Spleen (tissue), 11 donors: ENCODE measurements around the gene DCHS2. TPM values are rescaled to one million over a fixed set of nuclear protein-coding genes. Genes with fewer than 3 reads are reported as not detected.

Experiments
- DNase-seq: peaks from one replicate; pipeline ENCODE4 v3.0.0-alpha.2; 2020
- H3K27ac ChIP-seq, 8 donors: fragments of 200-600 bp; sonication (generic) in 7 of 8; 1 replicate in 4 of 8; 2 replicates in 4 of 8; pipeline versions ENCODE4 v1.5.0 to v1.8.0; 2016 to 2021; ENCODE audit warnings: inconsistent platforms in 4 of 8, mild to moderate bottlenecking in 4 of 8, moderate library complexity in 1 of 8
- H3K27me3 ChIP-seq, 7 donors: fragments of 200-600 bp; sonication (generic) in 6 of 7; replicated peaks in 1 of 7; 1 replicate in 4 of 7; 2 replicates in 3 of 7; pipeline versions ENCODE4 v1.5.0 to v1.8.0; 2016 to 2021; ENCODE audit warnings: inconsistent platforms in 3 of 7, mild to moderate bottlenecking in 1 of 7
- H3K36me3 ChIP-seq, 6 donors: fragments of 200-600 bp; sonication (generic) in 5 of 6; 1 replicate in 4 of 6; 2 replicates in 2 of 6; pipeline versions ENCODE4 v1.5.0 to v1.8.0; 2016 to 2021; ENCODE audit warnings: inconsistent platforms in 2 of 6
- H3K4me1 ChIP-seq, 6 donors: fragments of 200-600 bp; sonication (generic) in 5 of 6; 1 replicate in 3 of 6; 2 replicates in 3 of 6; pipeline versions ENCODE4 v1.5.0 to v1.8.0; 2016 to 2021; ENCODE audit warnings: inconsistent platforms in 3 of 6
- H3K4me3 ChIP-seq, 8 donors: fragments of 200-600 bp; sonication (generic) in 7 of 8; 1 replicate in 4 of 8; 2 replicates in 4 of 8; pipeline versions ENCODE4 v1.5.0 to v1.8.0; 2016 to 2021; ENCODE audit warnings: inconsistent platforms in 4 of 8, mild to moderate bottlenecking in 4 of 8, moderate library complexity in 2 of 8
- H3K9me3 ChIP-seq, 8 donors: fragments of 200-600 bp; sonication (generic) in 7 of 8; 1 replicate in 4 of 8; 2 replicates in 4 of 8; pipeline versions ENCODE4 v1.5.0 to v1.8.0; 2016 to 2021; ENCODE audit warnings: inconsistent platforms in 4 of 8
- CTCF ChIP-seq, 11 experiments: fragments of 200-600 bp in 7 of 11; fragments of 450-650 bp in 4 of 11; sonication (generic) in 4 of 11; IDR thresholded peaks in 8 of 11; conservative IDR thresholded peaks in 3 of 11; 1 replicate in 7 of 11; 2 replicates in 4 of 11; pipeline versions ENCODE4 v1.4.0 to v1.8.0; 2016 to 2021; ENCODE audit warnings: antibody characterized with exemption in 11 of 11, inconsistent platforms in 4 of 11, mild to moderate bottlenecking in 1 of 11
- POLR2A ChIP-seq, 3 donors: fragments of 450-650 bp; IDR thresholded peaks; one replicate each; pipeline ENCODE4 v1.5.1; 2017; ENCODE audit warnings: antibody characterized with exemption in 3 of 3, mild to moderate bottlenecking in 1 of 3
- POLR2AphosphoS5 ChIP-seq, 3 donors: sonication (generic); formaldehyde crosslinking; IDR thresholded peaks; one replicate each; pipeline ENCODE4 v1.5.1; 2017; ENCODE audit warnings: antibody characterized with exemption in 3 of 3
- WGBS, 5 donors: extraction: QIAGEN DNeasy Blood & Tissue Kit in 3 of 5; methylation state at CpG; one replicate each; pipeline versions ENCODE4 v1.1.5 to v1.1.7; 2013 to 2018; 5-methylcytosine and 5-hydroxymethylcytosine counted together
- intact Hi-C: fragments of 100-400 bp; cut with DNase I; formaldehyde crosslinking; loops from one replicate; pipeline ENCODE4 v1.15.0; 2023; ENCODE audit warnings: low total_unique reads
- polyA plus RNA-seq, 3 donors: library from polyadenylated mRNA; stranded (reverse); fragments of 200-250 nt; gene quantifications; one replicate each; pipeline ENCODE4 v1.2.1, GENCODE V29; 2013
- total RNA-seq, 7 donors: library from RNA; depleted of rRNA in 3 of 7; stranded (reverse); fragments of >200 nt in 3 of 7; fragmentation: NEBNext Ultra II Directional in 4 of 7; extraction: Animal tissue kit (Norgen Biotek cat#: 25700) in 4 of 7; gene quantifications; one replicate each; pipeline versions ENCODE4 v1.1.0 to v1.2.1, GENCODE V29; 2016 to 2021
- donor health status: healthy with polysubstance abuse.
- donor health status: DM: no; HTN: no; CAD: no; lungs with moderate emphysema.
- donor health status: DM: no; HTN: no; CAD: no.
- donor health status: Bipolar disorder and iron deficiency.
- donor health status: healthy.
- donor health status: DM: no; HTN: no; CAD: no.
- donor health status: DM: yes; HTN: yes; CAD: no.

DCHS2 gene
- total and polyA plus RNA-seq, 10 donors, result under 0.01 to 0.55 (median 0.05) TPM; not detected in 1

GRCh38 chr4:154456240-154456639, 35.4 kb downstream of the DCHS2 start:
- H3K27me3 ChIP-seq, result no peaks in the 10 kb centered on the region
- H3K4me1 ChIP-seq, result no peaks in the 10 kb centered on the region
- intact Hi-C loops, result no loop called here
- 49 to 84% (median 77%) methylated on average over 6 of the region's 6 CpGs for WGBS, 5 donors
- peaks cover 0 to 8% (median 0%) of the 10 kb centered on the region in 8 donors for H3K9me3 ChIP-seq
- H3K27ac ChIP-seq, result no peak overlapping the region
- H3K36me3 ChIP-seq, result no peaks in the 10 kb centered on the region
- H3K4me3 ChIP-seq, result no peak overlapping the region
- no peak for TF ChIP-seq POLR2AphosphoS5 (IDR thresholded peaks at IDR 0.05)
- no peak for DNase-seq

- Histone ChIP-seq H3K27me3 (no peaks in the 10 kb centered on the region), H3K4me3 (no peak overlapping the region), H3K4me1 (no peaks in the 10 kb centered on the region), H3K27ac (no peak overlapping the region), H3K36me3 (no peaks in the 10 kb centered on the region), H3K9me3 (peaks cover 0 to 8% (median 0%) of the 10 kb centered on the region in 8 donors)
- TF ChIP-seq CTCF (IDR thresholded peaks at IDR 0.05 in 8 of 11, conservative IDR thresholded peaks at IDR 0.05 in 3 of 11) (no peak), POLR2A (IDR thresholded peaks at IDR 0.05) (no peak), POLR2AphosphoS5 (IDR thresholded peaks at IDR 0.05) (no peak)
- intact Hi-C loops, result no loop called here
- 34 to 61% (median 37%) methylated on average over 1 of the region's 1 CpG for WGBS, 5 donors
- DNase-seq, result no peak
Measured at GRCh38 chr4:154455111-154455510, 36.5 kb downstream of the DCHS2 start.

- Histone ChIP-seq H3K9me3 (peaks cover 0 to 8% (median 0%) of the 10 kb centered on the region in 8 donors), H3K36me3 (no peaks in the 10 kb centered on the region), H3K4me1 (no peaks in the 10 kb centered on the region), H3K27ac (no peak overlapping the region), H3K27me3 (no peaks in the 10 kb centered on the region), H3K4me3 (no peak overlapping the region)
- no peak for TF ChIP-seq POLR2AphosphoS5 (IDR thresholded peaks at IDR 0.05)
- TF ChIP-seq CTCF (IDR thresholded peaks at IDR 0.05 in 8 of 11, conservative IDR thresholded peaks at IDR 0.05 in 3 of 11), result no peak
- no peak for TF ChIP-seq POLR2A (IDR thresholded peaks at IDR 0.05)
- intact Hi-C loops, result no loop called here
- DNase-seq, result no peak
Measured at GRCh38 chr4:154454710-154455109, 36.9 kb downstream of the DCHS2 start.

GRCh38 chr4:154452798-154453346, 38.7 kb downstream of the DCHS2 start:
- DNase-seq, result no peak
- H3K4me1 ChIP-seq, result no peaks in the 10 kb centered on the region
- H3K27ac ChIP-seq, result no peak overlapping the region
- no peak overlapping the region for H3K4me3 ChIP-seq
- 69 to 81% (median 78%) methylated on average over 5 of the region's 5 CpGs for WGBS, 5 donors
- TF ChIP-seq CTCF (IDR thresholded peaks at IDR 0.05 in 8 of 11, conservative IDR thresholded peaks at IDR 0.05 in 3 of 11), result no peak
- no peak for TF ChIP-seq POLR2AphosphoS5 (IDR thresholded peaks at IDR 0.05)
- no peaks in the 10 kb centered on the region for H3K36me3 ChIP-seq
- no peaks in the 10 kb centered on the region for H3K27me3 ChIP-seq
- intact Hi-C loops, result no loop called here
- H3K9me3 ChIP-seq, result peaks cover 0 to 8% (median 0%) of the 10 kb centered on the region in 8 donors

- Histone ChIP-seq H3K4me1 (no peaks in the 10 kb centered on the region), H3K27me3 (no peaks in the 10 kb centered on the region), H3K27ac (no peak overlapping the region), H3K9me3 (peaks cover 0 to 8% (median 0%) of the 10 kb centered on the region in 8 donors), H3K4me3 (no peak overlapping the region), H3K36me3 (no peaks in the 10 kb centered on the region)
- no peak for DNase-seq
- TF ChIP-seq CTCF (IDR thresholded peaks at IDR 0.05 in 8 of 11, conservative IDR thresholded peaks at IDR 0.05 in 3 of 11) (no peak), POLR2A (IDR thresholded peaks at IDR 0.05) (no peak), POLR2AphosphoS5 (IDR thresholded peaks at IDR 0.05) (no peak)
- intact Hi-C loops, result no loop called here
- WGBS, 5 donors, result 89 to 96% (median 93%) methylated on average over 1 of the region's 1 CpG
Measured at GRCh38 chr4:154450966-154451365, 40.6 kb downstream of the DCHS2 start.
